Measurements from ENCODE around the gene FAM193A.

- TF ChIP-seq POLR2A (IDR thresholded peaks at IDR 0.05; ENCODE audit: low read length) = no peak
- TF ChIP-seq GATA1 (IDR thresholded peaks at IDR 0.05; ENCODE audit: low read depth, low read length) = no peak
These were observed 56.1 kb downstream of the FAM193A start for GRCh38 chr4:2592572-2592971.

All from erythroblast (primary cell).